ENCODE measurements around the gene IGSF6.

Gene IGSF6

GRCh38 chr16:21599122-21600030 lies 53.0 kb downstream of the IGSF6 start, which contains the start of gene METTL9 (continued):
- TF ChIP-seq INSM2 (tag by site-specific recombination; IDR thresholded peaks at IDR 0.05) (peak; percentile 91), ZFP41 (tag by site-specific recombination; IDR thresholded peaks at IDR 0.05; ENCODE audit: borderline replicate concordance) (no peak), ZBTB11 (tag by site-specific recombination; conservative IDR thresholded peaks at IDR 0.05; ENCODE audit: low read depth) (peak; percentile 99), ZNF707 (tag by site-specific recombination; IDR thresholded peaks at IDR 0.05) (no peak), ZBTB44 (tag by site-specific recombination; IDR thresholded peaks at IDR 0.05) (peak; percentile 55; the same call in 1 of the 2 replicates), ZNF777 (tag by site-specific recombination; IDR thresholded peaks at IDR 0.05; ENCODE audit: borderline replicate concordance) (no peak), ZNF423 (tag by site-specific recombination; IDR thresholded peaks at IDR 0.05) (no peak), ZNF585B (tag by site-specific recombination; IDR thresholded peaks at IDR 0.05) (no peak), ZNF169 (tag by site-specific recombination; IDR thresholded peaks at IDR 0.05) (no peak), ZNF10 (tag by site-specific recombination; IDR thresholded peaks at IDR 0.05) (peak; percentile 59), ZNF280C (tag by site-specific recombination; IDR thresholded peaks at IDR 0.05) (no peak), PRDM10 (tag by site-specific recombination; IDR thresholded peaks at IDR 0.05) (peak; percentile 80), ZBTB48 (tag by site-specific recombination; IDR thresholded peaks at IDR 0.05) (0 out of 2 replicates have a peak, but pooled peaks have one; percentile 43), ZNF266 (tag by site-specific recombination; IDR thresholded peaks at IDR 0.05; ENCODE audit: low read depth) (no peak), ZNF239 (tag by site-specific recombination; IDR thresholded peaks at IDR 0.05) (peak; percentile 17; the same call in 1 of the 2 replicates), HOXD13 (CRISPR knock-in tag; IDR thresholded peaks at IDR 0.05; ENCODE audit: borderline replicate concordance) (no peak), ZNF2 (tag by site-specific recombination; IDR thresholded peaks at IDR 0.05) (peak; percentile 91), ZNF704 (tag by site-specific recombination; IDR thresholded peaks at IDR 0.05) (no peak), ZNF530 (tag by site-specific recombination; IDR thresholded peaks at IDR 0.05; ENCODE audit: low read depth) (no peak), TCF7L2 (IDR thresholded peaks at IDR 0.05; ENCODE audit: borderline replicate concordance, low read depth, low read length) (no peak), ZNF488 (tag by site-specific recombination; IDR thresholded peaks at IDR 0.05) (no peak)
- TF ChIP-seq, protein P1, sequence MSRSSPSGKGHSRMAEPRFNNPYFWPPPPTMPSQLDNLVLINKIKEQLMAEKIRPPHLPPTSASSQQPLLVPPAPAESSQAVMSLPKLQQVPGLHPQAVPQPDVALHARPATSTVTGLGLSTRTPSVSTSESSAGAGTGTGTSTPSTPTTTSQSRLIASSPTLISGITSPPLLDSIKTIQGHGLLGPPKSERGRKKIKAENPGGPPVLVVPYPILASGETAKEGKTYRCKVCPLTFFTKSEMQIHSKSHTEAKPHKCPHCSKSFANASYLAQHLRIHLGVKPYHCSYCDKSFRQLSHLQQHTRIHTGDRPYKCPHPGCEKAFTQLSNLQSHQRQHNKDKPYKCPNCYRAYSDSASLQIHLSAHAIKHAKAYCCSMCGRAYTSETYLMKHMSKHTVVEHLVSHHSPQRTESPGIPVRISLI (tag by site-specific recombination; IDR thresholded peaks at IDR 0.05), result peak; percentile 88

Data from HEK293 (cell line).